ENCODE data around the gene USP19.

Gene USP19

DNA sequence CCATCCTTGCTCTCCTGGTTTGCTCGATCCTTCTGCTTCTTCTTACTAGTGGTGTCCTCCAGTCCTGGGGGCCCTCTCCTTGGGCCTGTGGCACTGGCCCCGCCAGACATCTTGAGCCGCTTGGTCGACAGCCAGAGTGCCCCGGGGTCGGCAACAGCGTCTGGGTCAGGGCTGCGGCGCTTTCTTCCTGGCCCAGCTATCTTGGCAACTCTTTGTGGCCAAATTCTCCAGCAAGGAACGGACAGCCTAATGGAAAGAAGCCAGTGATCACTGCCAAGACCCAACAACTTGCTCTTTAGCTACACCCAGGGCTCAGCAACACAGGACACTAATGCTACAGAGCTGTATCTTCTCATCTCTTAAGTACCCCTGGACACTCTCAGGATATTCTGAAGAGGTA is 1.6 kb downstream of the USP19 start (continued):
- TF ChIP-seq, protein P1, sequence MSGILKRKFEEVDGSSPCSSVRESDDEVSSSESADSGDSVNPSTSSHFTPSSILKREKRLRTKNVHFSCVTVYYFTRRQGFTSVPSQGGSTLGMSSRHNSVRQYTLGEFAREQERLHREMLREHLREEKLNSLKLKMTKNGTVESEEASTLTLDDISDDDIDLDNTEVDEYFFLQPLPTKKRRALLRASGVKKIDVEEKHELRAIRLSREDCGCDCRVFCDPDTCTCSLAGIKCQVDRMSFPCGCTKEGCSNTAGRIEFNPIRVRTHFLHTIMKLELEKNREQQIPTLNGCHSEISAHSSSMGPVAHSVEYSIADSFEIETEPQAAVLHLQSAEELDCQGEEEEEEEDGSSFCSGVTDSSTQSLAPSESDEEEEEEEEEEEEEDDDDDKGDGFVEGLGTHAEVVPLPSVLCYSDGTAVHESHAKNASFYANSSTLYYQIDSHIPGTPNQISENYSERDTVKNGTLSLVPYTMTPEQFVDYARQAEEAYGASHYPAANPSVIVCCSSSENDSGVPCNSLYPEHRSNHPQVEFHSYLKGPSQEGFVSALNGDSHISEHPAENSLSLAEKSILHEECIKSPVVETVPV (CRISPR knock-in tag; IDR thresholded peaks at IDR 0.05) = no peak
- TF ChIP-seq TOX (CRISPR knock-in tag; IDR thresholded peaks at IDR 0.05; ENCODE audit: borderline replicate concordance) (no peak), SNAI2 (CRISPR knock-in tag; IDR thresholded peaks at IDR 0.05) (no peak), ZFP3 (CRISPR knock-in tag; IDR thresholded peaks at IDR 0.05) (no peak), ESRRG (CRISPR knock-in tag; IDR thresholded peaks at IDR 0.05) (no peak), ZFP30 (CRISPR knock-in tag; IDR thresholded peaks at IDR 0.05) (no peak)

DNA sequence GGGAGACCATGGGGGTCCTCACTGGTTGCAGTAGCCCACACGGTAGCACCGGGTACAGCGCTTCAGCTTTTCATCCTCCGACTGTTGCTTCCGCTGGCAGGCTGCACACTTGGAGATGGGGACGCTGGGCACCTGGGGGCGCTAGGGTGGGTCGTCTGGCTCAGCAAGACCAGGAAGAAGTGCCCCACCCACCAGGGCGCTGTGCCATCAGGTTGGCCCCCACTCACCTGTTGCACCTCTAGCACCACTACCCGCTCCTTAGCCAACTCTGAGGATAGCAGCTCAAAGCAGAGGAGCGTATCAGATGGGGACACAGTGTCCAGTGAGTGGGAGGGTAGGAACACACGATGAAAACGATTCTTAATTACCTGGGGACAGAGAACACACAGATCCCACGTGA is 8.4 kb downstream of the USP19 start:
- TF ChIP-seq, protein P1 (CRISPR knock-in tag; IDR thresholded peaks at IDR 0.05) = no peak
- TF ChIP-seq ZC3H10 (CRISPR knock-in tag; IDR thresholded peaks at IDR 0.05) (no peak), TCF4 (CRISPR knock-in tag; IDR thresholded peaks at IDR 0.05; ENCODE audit: borderline replicate concordance) (no peak), ZFP30 (CRISPR knock-in tag; IDR thresholded peaks at IDR 0.05) (no peak), ZNF565 (CRISPR knock-in tag; conservative IDR thresholded peaks at IDR 0.05; ENCODE audit: low read depth) (no peak), ZNF8 (CRISPR knock-in tag; IDR thresholded peaks at IDR 0.05) (no peak), ARNTL (CRISPR knock-in tag; IDR thresholded peaks at IDR 0.05; ENCODE audit: borderline replicate concordance, low read depth) (no peak), BACH2 (CRISPR knock-in tag; IDR thresholded peaks at IDR 0.05; ENCODE audit: borderline replicate concordance) (no peak), ZFP3 (CRISPR knock-in tag; IDR thresholded peaks at IDR 0.05) (no peak), PPARA (CRISPR knock-in tag; IDR thresholded peaks at IDR 0.05; ENCODE audit: borderline replicate concordance) (no peak), CSDC2 (CRISPR knock-in tag; IDR thresholded peaks at IDR 0.05) (no peak), TOX (CRISPR knock-in tag; IDR thresholded peaks at IDR 0.05; ENCODE audit: borderline replicate concordance) (no peak), ISL1 (CRISPR knock-in tag; IDR thresholded peaks at IDR 0.05) (no peak), GLIS3 (CRISPR knock-in tag; IDR thresholded peaks at IDR 0.05) (no peak)
- TF ChIP-seq, protein P2, sequence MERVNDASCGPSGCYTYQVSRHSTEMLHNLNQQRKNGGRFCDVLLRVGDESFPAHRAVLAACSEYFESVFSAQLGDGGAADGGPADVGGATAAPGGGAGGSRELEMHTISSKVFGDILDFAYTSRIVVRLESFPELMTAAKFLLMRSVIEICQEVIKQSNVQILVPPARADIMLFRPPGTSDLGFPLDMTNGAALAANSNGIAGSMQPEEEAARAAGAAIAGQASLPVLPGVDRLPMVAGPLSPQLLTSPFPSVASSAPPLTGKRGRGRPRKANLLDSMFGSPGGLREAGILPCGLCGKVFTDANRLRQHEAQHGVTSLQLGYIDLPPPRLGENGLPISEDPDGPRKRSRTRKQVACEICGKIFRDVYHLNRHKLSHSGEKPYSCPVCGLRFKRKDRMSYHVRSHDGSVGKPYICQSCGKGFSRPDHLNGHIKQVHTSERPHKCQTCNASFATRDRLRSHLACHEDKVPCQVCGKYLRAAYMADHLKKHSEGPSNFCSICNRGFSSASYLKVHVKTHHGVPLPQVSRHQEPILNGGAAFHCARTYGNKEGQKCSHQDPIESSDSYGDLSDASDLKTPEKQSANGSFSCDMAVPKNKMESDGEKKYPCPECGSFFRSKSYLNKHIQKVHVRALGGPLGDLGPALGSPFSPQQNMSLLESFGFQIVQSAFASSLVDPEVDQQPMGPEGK (CRISPR knock-in tag; IDR thresholded peaks at IDR 0.05; ENCODE audit: borderline replicate concordance) = no peak
- TF ChIP-seq, protein P3, sequence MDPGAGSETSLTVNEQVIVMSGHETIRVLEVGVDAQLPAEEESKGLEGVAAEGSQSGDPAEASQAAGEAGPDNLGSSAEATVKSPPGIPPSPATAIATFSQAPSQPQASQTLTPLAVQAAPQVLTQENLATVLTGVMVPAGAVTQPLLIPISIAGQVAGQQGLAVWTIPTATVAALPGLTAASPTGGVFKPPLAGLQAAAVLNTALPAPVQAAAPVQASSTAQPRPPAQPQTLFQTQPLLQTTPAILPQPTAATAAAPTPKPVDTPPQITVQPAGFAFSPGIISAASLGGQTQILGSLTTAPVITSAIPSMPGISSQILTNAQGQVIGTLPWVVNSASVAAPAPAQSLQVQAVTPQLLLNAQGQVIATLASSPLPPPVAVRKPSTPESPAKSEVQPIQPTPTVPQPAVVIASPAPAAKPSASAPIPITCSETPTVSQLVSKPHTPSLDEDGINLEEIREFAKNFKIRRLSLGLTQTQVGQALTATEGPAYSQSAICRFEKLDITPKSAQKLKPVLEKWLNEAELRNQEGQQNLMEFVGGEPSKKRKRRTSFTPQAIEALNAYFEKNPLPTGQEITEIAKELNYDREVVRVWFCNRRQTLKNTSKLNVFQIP (CRISPR knock-in tag; IDR thresholded peaks at IDR 0.05; ENCODE audit: borderline replicate concordance, low read depth) = no peak
- TF ChIP-seq, protein P4, sequence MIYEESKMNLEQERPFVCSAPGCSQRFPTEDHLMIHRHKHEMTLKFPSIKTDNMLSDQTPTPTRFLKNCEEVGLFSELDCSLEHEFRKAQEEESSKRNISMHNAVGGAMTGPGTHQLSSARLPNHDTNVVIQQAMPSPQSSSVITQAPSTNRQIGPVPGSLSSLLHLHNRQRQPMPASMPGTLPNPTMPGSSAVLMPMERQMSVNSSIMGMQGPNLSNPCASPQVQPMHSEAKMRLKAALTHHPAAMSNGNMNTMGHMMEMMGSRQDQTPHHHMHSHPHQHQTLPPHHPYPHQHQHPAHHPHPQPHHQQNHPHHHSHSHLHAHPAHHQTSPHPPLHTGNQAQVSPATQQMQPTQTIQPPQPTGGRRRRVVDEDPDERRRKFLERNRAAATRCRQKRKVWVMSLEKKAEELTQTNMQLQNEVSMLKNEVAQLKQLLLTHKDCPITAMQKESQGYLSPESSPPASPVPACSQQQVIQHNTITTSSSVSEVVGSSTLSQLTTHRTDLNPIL (CRISPR knock-in tag; IDR thresholded peaks at IDR 0.05; ENCODE audit: low read depth) = no peak
- TF ChIP-seq, protein P5, sequence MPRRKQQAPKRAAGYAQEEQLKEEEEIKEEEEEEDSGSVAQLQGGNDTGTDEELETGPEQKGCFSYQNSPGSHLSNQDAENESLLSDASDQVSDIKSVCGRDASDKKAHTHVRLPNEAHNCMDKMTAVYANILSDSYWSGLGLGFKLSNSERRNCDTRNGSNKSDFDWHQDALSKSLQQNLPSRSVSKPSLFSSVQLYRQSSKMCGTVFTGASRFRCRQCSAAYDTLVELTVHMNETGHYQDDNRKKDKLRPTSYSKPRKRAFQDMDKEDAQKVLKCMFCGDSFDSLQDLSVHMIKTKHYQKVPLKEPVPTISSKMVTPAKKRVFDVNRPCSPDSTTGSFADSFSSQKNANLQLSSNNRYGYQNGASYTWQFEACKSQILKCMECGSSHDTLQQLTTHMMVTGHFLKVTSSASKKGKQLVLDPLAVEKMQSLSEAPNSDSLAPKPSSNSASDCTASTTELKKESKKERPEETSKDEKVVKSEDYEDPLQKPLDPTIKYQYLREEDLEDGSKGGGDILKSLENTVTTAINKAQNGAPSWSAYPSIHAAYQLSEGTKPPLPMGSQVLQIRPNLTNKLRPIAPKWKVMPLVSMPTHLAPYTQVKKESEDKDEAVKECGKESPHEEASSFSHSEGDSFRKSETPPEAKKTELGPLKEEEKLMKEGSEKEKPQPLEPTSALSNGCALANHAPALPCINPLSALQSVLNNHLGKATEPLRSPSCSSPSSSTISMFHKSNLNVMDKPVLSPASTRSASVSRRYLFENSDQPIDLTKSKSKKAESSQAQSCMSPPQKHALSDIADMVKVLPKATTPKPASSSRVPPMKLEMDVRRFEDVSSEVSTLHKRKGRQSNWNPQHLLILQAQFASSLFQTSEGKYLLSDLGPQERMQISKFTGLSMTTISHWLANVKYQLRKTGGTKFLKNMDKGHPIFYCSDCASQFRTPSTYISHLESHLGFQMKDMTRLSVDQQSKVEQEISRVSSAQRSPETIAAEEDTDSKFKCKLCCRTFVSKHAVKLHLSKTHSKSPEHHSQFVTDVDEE (CRISPR knock-in tag; IDR thresholded peaks at IDR 0.05) = no peak
- ATAC-seq = no peak

DNA sequence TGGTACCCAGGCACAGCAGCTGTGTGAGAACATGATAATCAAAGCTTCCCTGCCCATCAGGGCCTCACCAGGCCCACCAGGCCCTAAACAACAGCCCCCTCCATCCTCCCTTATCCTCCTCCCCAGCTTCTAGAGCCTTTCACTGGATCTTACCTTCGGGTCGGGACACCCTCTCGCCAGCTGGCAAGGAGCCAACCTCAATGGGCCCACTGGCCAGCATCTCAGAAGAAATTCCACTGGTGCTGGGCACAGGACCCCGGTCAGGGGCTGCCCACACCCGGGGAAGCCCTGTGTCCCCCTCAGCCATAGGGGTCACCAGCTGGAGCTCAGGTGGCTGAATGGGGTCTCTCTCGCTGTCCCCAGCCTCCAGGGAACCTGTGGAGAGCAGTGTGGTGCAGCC is 9.3 kb downstream of the USP19 start:
- no peak for ATAC-seq
- TF ChIP-seq ZFP3 (CRISPR knock-in tag; IDR thresholded peaks at IDR 0.05) (no peak), ZC3H10 (CRISPR knock-in tag; IDR thresholded peaks at IDR 0.05) (no peak), SNAI2 (CRISPR knock-in tag; IDR thresholded peaks at IDR 0.05) (no peak), RARB (CRISPR knock-in tag; IDR thresholded peaks at IDR 0.05) (no peak), ZNF565 (CRISPR knock-in tag; conservative IDR thresholded peaks at IDR 0.05; ENCODE audit: low read depth) (no peak), ZFP30 (CRISPR knock-in tag; IDR thresholded peaks at IDR 0.05) (no peak), BACH2 (CRISPR knock-in tag; IDR thresholded peaks at IDR 0.05; ENCODE audit: borderline replicate concordance) (no peak), OSR1 (CRISPR knock-in tag; IDR thresholded peaks at IDR 0.05) (no peak), TCF4 (CRISPR knock-in tag; IDR thresholded peaks at IDR 0.05; ENCODE audit: borderline replicate concordance) (no peak), ESRRG (CRISPR knock-in tag; IDR thresholded peaks at IDR 0.05) (no peak)
- TF ChIP-seq, protein P4 (CRISPR knock-in tag; IDR thresholded peaks at IDR 0.05; ENCODE audit: low read depth) = no peak
- TF ChIP-seq, protein P2 (CRISPR knock-in tag; IDR thresholded peaks at IDR 0.05; ENCODE audit: borderline replicate concordance) = no peak

Measured in SK-N-SH treated with all-trans-retinoic acid at 6 μM for 48 hours (cell line).